Endothelial cell of umbilical vein (primary cell): ENCODE data around the gene SPSB3. TPM values are rescaled to one million over a fixed set of nuclear protein-coding genes. Genes with fewer than 3 reads are reported as not detected.

Experiments
- BruUV-seq: library from RNA; stranded (reverse); fragments of 400-500 nt; replicated peaks from 2 replicates; lab custom pipeline; 2021; lab: Mats Ljungman, UMichigan
- CTCF ChIA-PET: fragments of 300-600, 350-600 bp; sonication (Branson Sonifier 250); formaldehyde crosslinking; loops from one replicate; lab custom pipeline; 2021; ENCODE audit warnings: antibody characterized with exemption, inconsistent platforms; lab: Charles Lee
- POLR2A ChIA-PET: fragments of 300-600, 350-600 bp; sonication (Branson Sonifier 250); formaldehyde crosslinking; loops from one replicate; lab custom pipeline; 2021; ENCODE audit warnings: antibody characterized with exemption, inconsistent platforms; lab: Charles Lee
- DNase-seq: peaks from one replicate; pipeline ENCODE4 v3.0.0-alpha.2; 2011; ENCODE audit warnings: low read depth, low spot score
- FAIRE-seq: peaks from 2 replicates; lab custom pipeline; 2011; peaks lifted over from hg19 to GRCh38; lab: Jason Lieb, UNC
- H2AFZ ChIP-seq: 2 replicates; pipeline ENCODE4 v1.6.0; 2012; ENCODE audit warnings: low read depth, low read length, control low read depth, inconsistent platforms
- H3K27ac ChIP-seq: 2 replicates; pipeline ENCODE4 v1.5.1; 2011; ENCODE audit warnings: low read depth, mild to moderate bottlenecking, control low read depth, low read length, moderate library complexity; ENCODE audit not compliant: insufficient read depth
- H3K27me3 ChIP-seq, 2 experiments: 2 replicates each; pipeline versions ENCODE4 v1.6.0 to v1.6.1; 2011; ENCODE audit warnings: low read length in 2 of 2, mixed read lengths in 1 of 2; ENCODE audit not compliant: control insufficient read depth in 2 of 2, insufficient read depth in 2 of 2
- H3K36me3 ChIP-seq, 2 experiments: 2 replicates in 1 of 2; 3 replicates in 1 of 2; pipeline ENCODE4 v1.5.1; 2011; ENCODE audit warnings: low read length in 2 of 2, mild to moderate bottlenecking in 1 of 2, moderate library complexity in 1 of 2; ENCODE audit not compliant: control insufficient read depth in 2 of 2, insufficient read depth in 2 of 2; ENCODE audit errors: extremely low read depth in 1 of 2
- H3K4me1 ChIP-seq: 3 replicates; pipeline ENCODE4 v1.5.1; 2011; ENCODE audit warnings: mild to moderate bottlenecking, low read length; ENCODE audit not compliant: control insufficient read depth, insufficient read depth; ENCODE audit errors: extremely low read depth
- H3K4me2 ChIP-seq: 2 replicates; pipeline ENCODE4 v1.6.1; 2011; ENCODE audit warnings: low read length, control low read depth, mixed read lengths; ENCODE audit not compliant: insufficient read depth
- H3K4me3 ChIP-seq, 3 experiments: fragments of 200-600 bp in 1 of 3; sonication (generic), shearing (Covaris generic) in 1 of 3; replicated peaks in 1 of 3; 2 replicates each; pipeline ENCODE4 v1.5.1; 2011 to 2016; ENCODE audit warnings: control low read depth in 3 of 3, low read length in 3 of 3, mild to moderate bottlenecking in 2 of 3, inconsistent platforms in 1 of 3, low read depth in 1 of 3, moderate library complexity in 1 of 3; ENCODE audit not compliant: insufficient read depth in 1 of 3
- H3K79me2 ChIP-seq: 2 replicates; pipeline ENCODE4 v1.6.0; 2012; ENCODE audit warnings: low read length, inconsistent platforms; ENCODE audit not compliant: control insufficient read depth, insufficient read depth
- H3K9ac ChIP-seq: replicated peaks from 2 replicates; pipeline ENCODE3; 2011; ENCODE audit warnings: low read length, control low read depth; ENCODE audit not compliant: insufficient read depth; ENCODE audit errors: extremely low read depth
- H3K9me1 ChIP-seq: replicated peaks from 3 replicates; pipeline ENCODE4 v1.6.0; 2011; ENCODE audit warnings: mild to moderate bottlenecking, low read length; ENCODE audit not compliant: control insufficient read depth, insufficient read depth; ENCODE audit errors: extremely low read depth
- H3K9me3 ChIP-seq: replicated peaks from 2 replicates; pipeline ENCODE4 v1.5.1; 2012; ENCODE audit warnings: low read length, inconsistent platforms; ENCODE audit not compliant: control insufficient read depth, insufficient read depth
- H4K20me1 ChIP-seq: replicated peaks from 2 replicates; pipeline ENCODE3; 2011; ENCODE audit warnings: mild to moderate bottlenecking, low read length; ENCODE audit not compliant: control insufficient read depth, insufficient read depth; ENCODE audit errors: extremely low read depth
- EZH2 ChIP-seq: IDR thresholded peaks from 2 replicates; pipeline ENCODE4 v1.6.1; 2012; ENCODE audit warnings: borderline replicate concordance, low read depth, mild to moderate bottlenecking, moderate library complexity, low read length, inconsistent platforms; ENCODE audit not compliant: severe bottlenecking
- JUN ChIP-seq: IDR thresholded peaks from 2 replicates; pipeline ENCODE4 v1.6.1; 2011; ENCODE audit warnings: borderline replicate concordance, low read depth; ENCODE audit not compliant: insufficient read length, insufficient read depth
- dilution Hi-C: fragments of 300-500 bp; cut with MboI; formaldehyde crosslinking; loops from one replicate; pipeline ENCODE4 v1.15.0; 2019; ENCODE audit warnings: low sequenced_read_pairs; ENCODE audit not compliant: extremely low pct_ligation_motif_present
- intact Hi-C: fragments of 100-400 bp; cut with micrococcal nuclease; formaldehyde crosslinking; loops from one replicate; pipeline ENCODE4 v1.10.0; 2022
- polyA plus RNA-seq, 4 experiments: library from polyadenylated mRNA; depleted of rRNA in 3 of 4; stranded (reverse) in 3 of 4; unstranded in 1 of 4; fragments of >200 nt; gene quantifications; 2 replicates each; pipeline versions ENCODE4 v1.2.1 to v1.2.3, GENCODE V29; 2011 to 2012; ENCODE audit warnings: missing spikeins in 1 of 4
- total RNA-seq: library from RNA; stranded (reverse); gene quantifications from 2 replicates; pipeline ENCODE4 v1.2.3, GENCODE V29; 2021

SPSB3 gene
- total and polyA plus RNA-seq, 2 donors (not counting 3 experiments of a cell fraction or from before 2014, with no cell fraction given) = 39.0 to 86.2 TPM

- H3K27me3 ChIP-seq = no peaks in the 10 kb centered on the region
- H4K20me1 ChIP-seq = no peaks in the 10 kb centered on the region
- dilution Hi-C loops (no loop called here), intact Hi-C loops (no loop called here)
- H3K27ac ChIP-seq = no peak overlapping the region
- H3K4me1 ChIP-seq = peaks cover 14% of the 10 kb centered on the region
- DNase-seq = no peak
- peaks cover 20% of the 10 kb centered on the region for H3K79me2 ChIP-seq
- FAIRE-seq = peak; percentile 33
- no peak overlapping the region for H2AFZ ChIP-seq
- ChIA-PET POLR2A (no interaction called here), CTCF (no interaction called here)
- no peaks in the 10 kb centered on the region for H3K9me1 ChIP-seq
- H3K9me3 ChIP-seq = no peaks in the 10 kb centered on the region
- no peak overlapping the region for H3K9ac ChIP-seq
- H3K36me3 ChIP-seq = peaks cover 0 to 2% of the 10 kb centered on the region in 2 experiments
- no TSS peak for BruUV-seq
- no peak for TF ChIP-seq EZH2
- H3K4me2 ChIP-seq = no peak overlapping the region
- H3K4me3 ChIP-seq = no peak overlapping the region
These were observed 49.1 kb upstream of the SPSB3 start for GRCh38 chr16:1831186-1832075.

- dilution Hi-C loops (no loop called here), intact Hi-C loops (no loop called here)
- Histone ChIP-seq H3K4me1 (peaks cover 20% of the 10 kb centered on the region), H4K20me1 (no peaks in the 10 kb centered on the region), H3K4me3 (no peak overlapping the region), H3K9ac (no peak overlapping the region), H2AFZ (no peak overlapping the region), H3K9me1 (no peaks in the 10 kb centered on the region), H3K9me3 (no peaks in the 10 kb centered on the region), H3K36me3 (peaks cover 0 to 2% of the 10 kb centered on the region in 2 experiments), H3K27me3 (no peaks in the 10 kb centered on the region), H3K4me2 (no peak overlapping the region), H3K79me2 (peaks cover 22% of the 10 kb centered on the region), H3K27ac (no peak overlapping the region)
- TF ChIP-seq JUN (no peak), EZH2 (no peak)
- POLR2A ChIA-PET = no interaction called here
- FAIRE-seq (no peak), DNase-seq (no peak)
- CTCF ChIA-PET = no interaction called here
- BruUV-seq = no TSS peak
These were observed 47.8 kb upstream of the SPSB3 start for GRCh38 chr16:1830213-1830612.
